HG03575 (cell line): ENCODE measurements around the gene TRIAP1.

Experiments used
- ATAC-seq: cut with Tn5 transposase; IDR thresholded peaks from one replicate; pipeline ENCODE4 v1.9.1; 2021; ENCODE audit not compliant: unreplicated experiment, insufficient number of reproducible peaks, low FRiP score; ENCODE audit errors: extremely low read depth

Gene TRIAP1

GRCh38 chr12:120402217-120402616 is 44.0 kb downstream of the TRIAP1 start:
- no peak for ATAC-seq

GRCh38 chr12:120399531-120399930 is 46.7 kb downstream of the TRIAP1 start:
- ATAC-seq, result no peak

- ATAC-seq, result no peak
These were observed 48.2 kb downstream of the TRIAP1 start for GRCh38 chr12:120397824-120398540.

- no peak for ATAC-seq
These were observed 51.5 kb downstream of the TRIAP1 start for GRCh38 chr12:120394483-120395367.
